ENCODE data around the gene RCN1. TPM values are rescaled to one million over a fixed set of nuclear protein-coding genes. Genes with fewer than 3 reads are reported as not detected.
"Not testable (repeated sequence)": the region's sequence is repeated elsewhere in the genome, so short reads cannot be mapped to it uniquely, and the experiment has no call there.

The RCN1 gene
- total and polyA plus RNA-seq, 9 of the 15 experiments (the other 6 are each of a cell fraction or from before 2014, with no cell fraction given), result 2.1 to 8.7 (median 7.2) TPM

- H3K79me2 ChIP-seq (ENCODE audit: control insufficient read depth, insufficient read depth, low read length); H3K27me3 ChIP-seq (ENCODE audit: control insufficient read depth in 2 of 2, insufficient read depth in 2 of 2, low read length in 2 of 2); H3K4me1 ChIP-seq (replicated peaks in 1 of 2; ENCODE audit: control insufficient read depth in 2 of 2, insufficient read depth in 2 of 2, low read length in 2 of 2); BruUV-seq (replicated peaks); ATAC-seq; intact Hi-C loops (cut with micrococcal nuclease); CTCF ChIA-PET (ENCODE audit: low intra/inter-chr PET ratio); H3K9ac ChIP-seq (ENCODE audit: insufficient read depth in 1 of 2, low read depth in 2 of 2, low read length in 2 of 2); H3K4me2 ChIP-seq (ENCODE audit: insufficient read depth, low read length); H3K36me3 ChIP-seq (ENCODE audit: control insufficient read depth, insufficient read depth, low read length); H3K9me3 ChIP-seq (replicated peaks; ENCODE audit: control insufficient read depth, insufficient read depth, low read depth, low read length); H4K20me1 ChIP-seq (replicated peaks; ENCODE audit: control insufficient read depth, insufficient read depth, low read length); in situ Hi-C loops (cut with MboI); H3K4me3 ChIP-seq; DNase-seq (ENCODE audit: extremely low read depth in 1 of 4, low spot score in 3 of 4); H2AFZ ChIP-seq (ENCODE audit: low read depth, low read length); H3K27ac ChIP-seq (ENCODE audit: extremely low read depth, low read depth, low read length); H3K9me1 ChIP-seq (ENCODE audit: control insufficient read depth, insufficient read depth, low read length): not testable (repeated sequence)
- FAIRE-seq, result peak; percentile 40
- 15% methylated on average over 6 of the region's 11 CpGs for WGBS (ENCODE audit: insufficient coverage, low coverage, missing lambda C conversion rate)
- POLR2A ChIA-PET, result interaction anchor here (0.7 to 1.3 kb wide), 3 partner anchors 10 to 61 kb away, joined by 4 to 5 read pairs (median 4); no protein-coding TSS in a partner anchor
Measured at GRCh38 chr11:32103121-32103719, 12.3 kb downstream of the RCN1 start.

DNA sequence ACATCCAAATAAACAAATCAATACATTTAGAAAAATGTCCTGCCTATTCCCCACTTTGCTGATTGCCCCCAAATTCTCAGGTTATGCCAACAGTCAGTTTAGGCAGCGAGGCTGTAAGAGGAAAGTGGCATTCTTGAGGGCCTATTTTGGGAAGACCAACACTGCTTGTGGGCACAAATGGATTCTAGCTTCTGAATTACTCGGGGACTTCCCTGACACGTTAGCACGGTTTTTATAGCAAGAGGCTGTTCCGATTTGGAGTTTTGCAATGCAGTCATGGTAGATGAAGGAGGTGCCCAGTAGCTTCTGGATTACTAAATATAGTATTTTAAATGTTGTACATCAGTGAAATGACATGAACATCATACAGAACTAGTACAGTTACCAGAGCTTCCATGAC is 13.1 kb downstream of the RCN1 start:
- H3K36me3 ChIP-seq (ENCODE audit: control insufficient read depth, insufficient read depth, low read length), result no peaks in the 10 kb centered on the region
- H3K9me1 ChIP-seq (ENCODE audit: control insufficient read depth, insufficient read depth, low read length), result no peaks in the 10 kb centered on the region
- WGBS (ENCODE audit: insufficient coverage, low coverage, missing lambda C conversion rate), result 20% methylated on average over 5 of the region's 5 CpGs
- ChIA-PET CTCF (ENCODE audit: low intra/inter-chr PET ratio) (no interaction called here), POLR2A (interaction anchor here (0.7 to 1.3 kb wide), 3 partner anchors 10 to 61 kb away, joined by 4 to 5 read pairs (median 4); no protein-coding TSS in a partner anchor)
- FAIRE-seq (no peak), ATAC-seq (no peak), DNase-seq (ENCODE audit: extremely low read depth in 1 of 4, low spot score in 3 of 4) (no peak)
- H3K9ac ChIP-seq (ENCODE audit: insufficient read depth in 1 of 2, low read depth in 2 of 2, low read length in 2 of 2), result no peak overlapping the region
- H3K4me1 ChIP-seq (replicated peaks in 1 of 2; ENCODE audit: control insufficient read depth in 2 of 2, insufficient read depth in 2 of 2, low read length in 2 of 2), result no peaks in the 10 kb centered on the region
- in situ Hi-C loops (cut with MboI), result no loop called here
- no peaks in the 10 kb centered on the region for H3K79me2 ChIP-seq (ENCODE audit: control insufficient read depth, insufficient read depth, low read length)
- H3K27ac ChIP-seq (ENCODE audit: extremely low read depth, low read depth, low read length), result no peak overlapping the region
- H3K4me2 ChIP-seq (ENCODE audit: insufficient read depth, low read length), result no peak overlapping the region
- no peaks in the 10 kb centered on the region; the same call in 1 of the 2 replicates for H4K20me1 ChIP-seq (replicated peaks; ENCODE audit: control insufficient read depth, insufficient read depth, low read length)
- BruUV-seq (replicated peaks), result no TSS peak
- no peak overlapping the region for H3K4me3 ChIP-seq
- intact Hi-C loops (cut with micrococcal nuclease), result no loop called here
- H3K9me3 ChIP-seq (replicated peaks; ENCODE audit: control insufficient read depth, insufficient read depth, low read depth, low read length), result no peaks in the 10 kb centered on the region
- no peak overlapping the region for H2AFZ ChIP-seq (ENCODE audit: low read depth, low read length)
- peaks cover 0 to 5% of the 10 kb centered on the region in 2 experiments; a peak in 1 of 5 replicates for H3K27me3 ChIP-seq (ENCODE audit: control insufficient read depth in 2 of 2, insufficient read depth in 2 of 2, low read length in 2 of 2)
- TF ChIP-seq EWSR1 (IDR thresholded peaks at IDR 0.05; ENCODE audit: borderline replicate concordance, low read depth, partially characterized antibody) (no peak), ELK1 (CRISPR knock-in tag; IDR thresholded peaks at IDR 0.05) (no peak), HMG20B (CRISPR knock-in tag; IDR thresholded peaks at IDR 0.05) (no peak), ZNF79 (CRISPR knock-in tag; IDR thresholded peaks at IDR 0.05; ENCODE audit: low read depth) (no peak), ZNF239 (CRISPR knock-in tag; IDR thresholded peaks at IDR 0.05) (no peak), PHF8 (IDR thresholded peaks at IDR 0.05; ENCODE audit: borderline replicate concordance, low read length) (no peak), SIN3A (IDR thresholded peaks at IDR 0.05; ENCODE audit: borderline replicate concordance in 2 of 2, control insufficient read depth in 1 of 2, low read depth in 2 of 2, low read length in 2 of 2) (no peak)
- TF ChIP-seq, protein P1, sequence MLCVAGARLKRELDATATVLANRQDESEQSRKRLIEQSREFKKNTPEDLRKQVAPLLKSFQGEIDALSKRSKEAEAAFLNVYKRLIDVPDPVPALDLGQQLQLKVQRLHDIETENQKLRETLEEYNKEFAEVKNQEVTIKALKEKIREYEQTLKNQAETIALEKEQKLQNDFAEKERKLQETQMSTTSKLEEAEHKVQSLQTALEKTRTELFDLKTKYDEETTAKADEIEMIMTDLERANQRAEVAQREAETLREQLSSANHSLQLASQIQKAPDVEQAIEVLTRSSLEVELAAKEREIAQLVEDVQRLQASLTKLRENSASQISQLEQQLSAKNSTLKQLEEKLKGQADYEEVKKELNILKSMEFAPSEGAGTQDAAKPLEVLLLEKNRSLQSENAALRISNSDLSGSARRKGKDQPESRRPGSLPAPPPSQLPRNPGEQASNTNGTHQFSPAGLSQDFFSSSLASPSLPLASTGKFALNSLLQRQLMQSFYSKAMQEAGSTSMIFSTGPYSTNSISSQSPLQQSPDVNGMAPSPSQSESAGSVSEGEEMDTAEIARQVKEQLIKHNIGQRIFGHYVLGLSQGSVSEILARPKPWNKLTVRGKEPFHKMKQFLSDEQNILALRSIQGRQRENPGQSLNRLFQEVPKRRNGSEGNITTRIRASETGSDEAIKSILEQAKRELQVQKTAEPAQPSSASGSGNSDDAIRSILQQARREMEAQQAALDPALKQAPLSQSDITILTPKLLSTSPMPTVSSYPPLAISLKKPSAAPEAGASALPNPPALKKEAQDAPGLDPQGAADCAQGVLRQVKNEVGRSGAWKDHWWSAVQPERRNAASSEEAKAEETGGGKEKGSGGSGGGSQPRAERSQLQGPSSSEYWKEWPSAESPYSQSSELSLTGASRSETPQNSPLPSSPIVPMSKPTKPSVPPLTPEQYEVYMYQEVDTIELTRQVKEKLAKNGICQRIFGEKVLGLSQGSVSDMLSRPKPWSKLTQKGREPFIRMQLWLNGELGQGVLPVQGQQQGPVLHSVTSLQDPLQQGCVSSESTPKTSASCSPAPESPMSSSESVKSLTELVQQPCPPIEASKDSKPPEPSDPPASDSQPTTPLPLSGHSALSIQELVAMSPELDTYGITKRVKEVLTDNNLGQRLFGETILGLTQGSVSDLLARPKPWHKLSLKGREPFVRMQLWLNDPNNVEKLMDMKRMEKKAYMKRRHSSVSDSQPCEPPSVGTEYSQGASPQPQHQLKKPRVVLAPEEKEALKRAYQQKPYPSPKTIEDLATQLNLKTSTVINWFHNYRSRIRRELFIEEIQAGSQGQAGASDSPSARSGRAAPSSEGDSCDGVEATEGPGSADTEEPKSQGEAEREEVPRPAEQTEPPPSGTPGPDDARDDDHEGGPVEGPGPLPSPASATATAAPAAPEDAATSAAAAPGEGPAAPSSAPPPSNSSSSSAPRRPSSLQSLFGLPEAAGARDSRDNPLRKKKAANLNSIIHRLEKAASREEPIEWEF (CRISPR knock-in tag; IDR thresholded peaks at IDR 0.05), result no peak
